ENCODE measurements around the gene FARP1. TPM values are rescaled to one million over a fixed set of nuclear protein-coding genes. Genes with fewer than 3 reads are reported as not detected.

FARP1 gene
- total RNA-seq, 1 experiment from 2014 or later = not detected

DNA sequence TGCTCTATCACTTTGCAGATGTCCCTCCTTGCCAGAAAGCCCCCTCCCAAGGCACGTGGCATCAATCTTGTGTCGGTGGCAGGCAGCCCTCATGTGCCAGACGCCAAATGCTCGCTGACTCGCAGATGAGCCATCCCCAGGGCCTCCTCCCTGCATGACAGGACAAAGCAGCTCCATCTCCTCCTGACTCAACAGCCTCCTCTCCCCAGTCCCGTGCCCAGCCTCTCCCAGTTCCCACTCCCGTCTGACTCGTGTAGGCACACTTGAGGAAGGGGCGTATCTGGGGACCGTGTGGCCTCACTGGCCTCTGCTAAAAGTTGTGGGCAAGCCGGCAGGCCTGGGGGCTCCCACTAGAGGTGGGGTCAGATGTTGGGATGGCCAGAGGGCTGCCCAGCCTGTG lies 300.4 kb downstream of the FARP1 start:
- Histone ChIP-seq H3K27me3 (ENCODE audit: low read length) (no peaks in the 10 kb centered on the region), H3K36me3 (ENCODE audit: insufficient read depth, low read length) (no peaks in the 10 kb centered on the region), H3K9me2 (replicated peaks; ENCODE audit: insufficient read depth, low read length) (no peaks in the 10 kb centered on the region), H3K4me1 (ENCODE audit: low read length) (peaks cover 41% of the 10 kb centered on the region), H4K20me1 (ENCODE audit: insufficient read depth, low read depth, low read length) (peaks cover 16% of the 10 kb centered on the region; the same call in 1 of the 2 replicates), H3K9ac (ENCODE audit: low read length) (no peak overlapping the region), H2AFZ (ENCODE audit: low read length) (no peak overlapping the region), H3K9me3 (ENCODE audit: low read length) (no peaks in the 10 kb centered on the region), H3K4me2 (ENCODE audit: low read depth, low read length, poor library complexity, severe bottlenecking) (no peak overlapping the region), H3K79me2 (ENCODE audit: low read length) (no peaks in the 10 kb centered on the region), H3K27ac (ENCODE audit: low read length) (no peak overlapping the region), H3K4me3 (ENCODE audit: low read length) (no peak overlapping the region)
- no peak for DNase-seq

DNA sequence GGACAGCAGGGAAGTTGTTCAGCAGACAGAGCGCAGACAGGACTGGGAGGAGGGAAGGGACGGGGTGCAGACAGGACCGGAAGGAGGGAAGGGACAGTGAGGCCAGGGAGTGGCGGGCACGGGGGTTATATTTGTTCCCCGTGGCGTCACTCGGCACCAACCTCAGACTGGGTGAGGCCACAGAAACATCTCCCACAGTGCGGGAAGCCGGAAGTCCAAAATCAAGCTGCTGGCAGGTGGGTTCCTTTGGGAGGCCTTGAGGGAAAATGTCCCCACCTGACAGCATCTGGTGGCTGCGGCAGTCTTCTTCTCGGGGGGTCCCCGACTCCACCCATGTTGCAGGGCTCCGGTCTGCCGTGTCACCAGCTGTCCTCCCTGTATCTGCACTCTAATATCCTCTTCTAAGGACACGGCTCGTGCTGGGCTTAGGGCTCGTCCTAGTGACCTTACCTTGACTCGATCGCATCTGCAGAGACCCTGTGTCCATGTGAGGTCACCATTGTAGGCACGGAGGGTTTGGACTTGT lies 301.0 kb downstream of the FARP1 start:
- Histone ChIP-seq H4K20me1 (ENCODE audit: insufficient read depth, low read depth, low read length) (peaks cover 16% of the 10 kb centered on the region; the same call in 1 of the 2 replicates), H3K9me2 (replicated peaks; ENCODE audit: insufficient read depth, low read length) (no peaks in the 10 kb centered on the region), H3K4me3 (ENCODE audit: low read length) (no peak overlapping the region), H3K79me2 (ENCODE audit: low read length) (no peaks in the 10 kb centered on the region), H3K4me2 (ENCODE audit: low read depth, low read length, poor library complexity, severe bottlenecking) (no peak overlapping the region), H3K4me1 (ENCODE audit: low read length) (peaks cover 36% of the 10 kb centered on the region), H3K9me3 (ENCODE audit: low read length) (no peaks in the 10 kb centered on the region), H3K27me3 (ENCODE audit: low read length) (no peaks in the 10 kb centered on the region), H3K9ac (ENCODE audit: low read length) (no peak overlapping the region), H3K36me3 (ENCODE audit: insufficient read depth, low read length) (no peaks in the 10 kb centered on the region), H2AFZ (ENCODE audit: low read length) (no peak overlapping the region), H3K27ac (ENCODE audit: low read length) (no peak overlapping the region)
- DNase-seq = no peak

DNA sequence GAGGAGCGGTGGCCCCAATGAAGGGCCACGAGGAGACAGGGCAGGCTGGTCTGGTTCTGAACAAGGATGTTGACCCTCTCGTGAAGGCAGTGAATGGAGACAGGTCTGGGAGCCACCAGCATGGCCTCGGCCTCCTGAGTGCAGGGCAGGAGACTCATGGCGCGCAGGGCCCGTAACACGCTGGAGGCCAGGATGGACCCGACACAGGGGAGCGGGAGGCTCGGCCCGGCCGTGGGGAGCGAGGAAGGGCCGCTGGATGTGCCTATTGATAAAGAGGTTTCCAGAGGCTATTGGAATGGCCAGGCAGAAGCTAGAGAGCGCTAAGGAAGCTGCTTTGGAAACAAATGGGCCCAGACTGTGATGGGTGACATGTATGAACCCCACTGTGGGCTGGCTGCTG lies 301.5 kb downstream of the FARP1 start:
- no peaks in the 10 kb centered on the region for H3K79me2 ChIP-seq (ENCODE audit: low read length)
- no peak overlapping the region for H3K27ac ChIP-seq (ENCODE audit: low read length)
- no peaks in the 10 kb centered on the region for H3K9me2 ChIP-seq (replicated peaks; ENCODE audit: insufficient read depth, low read length)
- H3K4me2 ChIP-seq (ENCODE audit: low read depth, low read length, poor library complexity, severe bottlenecking) = no peak overlapping the region
- H4K20me1 ChIP-seq (ENCODE audit: insufficient read depth, low read depth, low read length) = peaks cover 16% of the 10 kb centered on the region; the same call in 1 of the 2 replicates
- H3K4me3 ChIP-seq (ENCODE audit: low read length) = no peak overlapping the region
- no peaks in the 10 kb centered on the region for H3K9me3 ChIP-seq (ENCODE audit: low read length)
- H3K4me1 ChIP-seq (ENCODE audit: low read length) = peaks cover 31% of the 10 kb centered on the region
- H2AFZ ChIP-seq (ENCODE audit: low read length) = no peak overlapping the region
- no peak overlapping the region for H3K9ac ChIP-seq (ENCODE audit: low read length)
- H3K27me3 ChIP-seq (ENCODE audit: low read length) = no peaks in the 10 kb centered on the region
- DNase-seq = no peak
- H3K36me3 ChIP-seq (ENCODE audit: insufficient read depth, low read length) = no peaks in the 10 kb centered on the region

DNA sequence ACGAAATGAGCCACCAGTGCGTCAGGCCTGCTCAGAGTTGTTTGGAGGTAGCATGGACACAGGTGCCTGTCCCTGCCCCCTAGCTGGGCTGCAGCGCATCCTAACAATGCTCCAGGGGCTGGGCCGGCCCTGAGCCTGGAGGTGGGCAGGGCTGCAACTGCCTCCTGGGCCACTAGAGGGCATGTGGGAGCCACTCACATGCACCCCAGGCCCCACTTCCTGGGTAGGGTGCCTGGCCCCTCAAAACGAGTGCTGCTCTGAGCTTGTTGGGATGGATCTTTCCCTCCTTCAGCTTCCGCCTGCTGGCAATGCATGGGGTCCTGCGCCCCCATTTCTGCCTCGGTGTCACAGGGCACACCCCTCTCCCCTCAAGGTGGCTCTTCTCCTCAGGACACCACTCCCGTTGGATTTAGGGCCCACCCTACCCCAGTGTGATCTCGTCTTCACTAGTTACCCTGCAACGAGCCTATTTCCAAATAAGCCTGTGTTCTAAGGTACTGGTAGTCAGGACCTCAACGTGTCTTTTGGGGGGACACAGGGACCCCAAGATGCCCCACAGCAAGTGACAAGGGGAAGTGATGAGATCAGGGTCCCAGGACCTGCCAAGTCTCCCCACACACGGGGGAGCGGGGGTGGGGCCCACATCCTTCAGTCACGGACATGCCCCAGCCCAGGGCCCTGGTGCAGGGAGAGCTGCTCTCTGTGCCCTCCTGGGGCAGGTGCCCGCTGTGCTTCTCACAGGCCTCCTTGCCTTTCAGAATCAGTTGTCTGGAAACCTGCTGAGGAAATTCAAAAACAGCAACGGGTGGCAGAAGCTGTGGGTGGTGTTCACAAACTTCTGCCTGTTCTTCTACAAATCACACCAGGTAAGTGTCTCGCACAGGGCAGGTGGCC lies 302.7 kb downstream of the FARP1 start:
- no peaks in the 10 kb centered on the region for H3K27me3 ChIP-seq (ENCODE audit: low read length)
- no peaks in the 10 kb centered on the region for H3K9me2 ChIP-seq (replicated peaks; ENCODE audit: insufficient read depth, low read length)
- H4K20me1 ChIP-seq (ENCODE audit: insufficient read depth, low read depth, low read length) = peaks cover 14% of the 10 kb centered on the region; the same call in 1 of the 2 replicates
- peak overlapping the region; percentile 56 for H3K27ac ChIP-seq (ENCODE audit: low read length)
- no peaks in the 10 kb centered on the region for H3K79me2 ChIP-seq (ENCODE audit: low read length)
- H3K9ac ChIP-seq (ENCODE audit: low read length) = peak overlapping the region; percentile 46
- peak; percentile 92 for DNase-seq
- peak overlapping the region; percentile 47; the same call in 1 of the 2 replicates for H2AFZ ChIP-seq (ENCODE audit: low read length)
- H3K9me3 ChIP-seq (ENCODE audit: low read length) = no peaks in the 10 kb centered on the region
- H3K4me2 ChIP-seq (ENCODE audit: low read depth, low read length, poor library complexity, severe bottlenecking) = peak overlapping the region; percentile 28
- no peaks in the 10 kb centered on the region for H3K36me3 ChIP-seq (ENCODE audit: insufficient read depth, low read length)
- peak overlapping the region; percentile 29; the same call in 1 of the 2 replicates for H3K4me3 ChIP-seq (ENCODE audit: low read length)
- H3K4me1 ChIP-seq (ENCODE audit: low read length) = peaks cover 27% of the 10 kb centered on the region

- Histone ChIP-seq H3K9me3 (ENCODE audit: low read length) (no peaks in the 10 kb centered on the region), H4K20me1 (ENCODE audit: insufficient read depth, low read depth, low read length) (peaks cover 10% of the 10 kb centered on the region; the same call in 1 of the 2 replicates), H3K9me2 (replicated peaks; ENCODE audit: insufficient read depth, low read length) (no peaks in the 10 kb centered on the region), H3K27ac (ENCODE audit: low read length) (peak overlapping the region; percentile 56), H2AFZ (ENCODE audit: low read length) (no peak overlapping the region), H3K4me2 (ENCODE audit: low read depth, low read length, poor library complexity, severe bottlenecking) (peak overlapping the region; percentile 28), H3K36me3 (ENCODE audit: insufficient read depth, low read length) (no peaks in the 10 kb centered on the region), H3K27me3 (ENCODE audit: low read length) (no peaks in the 10 kb centered on the region), H3K9ac (ENCODE audit: low read length) (peak overlapping the region; percentile 46), H3K4me3 (ENCODE audit: low read length) (no peak overlapping the region), H3K4me1 (ENCODE audit: low read length) (peaks cover 27% of the 10 kb centered on the region), H3K79me2 (ENCODE audit: low read length) (no peaks in the 10 kb centered on the region)
- DNase-seq = no peak
These were observed 303.3 kb downstream of the FARP1 start for GRCh38 chr13:98446234-98446621.

- Histone ChIP-seq H4K20me1 (ENCODE audit: insufficient read depth, low read depth, low read length) (peaks cover 7% of the 10 kb centered on the region; the same call in 1 of the 2 replicates), H3K4me2 (ENCODE audit: low read depth, low read length, poor library complexity, severe bottlenecking) (no peak overlapping the region)
These were observed 304.2 kb downstream of the FARP1 start for GRCh38 chr13:98447130-98447529.

DNA sequence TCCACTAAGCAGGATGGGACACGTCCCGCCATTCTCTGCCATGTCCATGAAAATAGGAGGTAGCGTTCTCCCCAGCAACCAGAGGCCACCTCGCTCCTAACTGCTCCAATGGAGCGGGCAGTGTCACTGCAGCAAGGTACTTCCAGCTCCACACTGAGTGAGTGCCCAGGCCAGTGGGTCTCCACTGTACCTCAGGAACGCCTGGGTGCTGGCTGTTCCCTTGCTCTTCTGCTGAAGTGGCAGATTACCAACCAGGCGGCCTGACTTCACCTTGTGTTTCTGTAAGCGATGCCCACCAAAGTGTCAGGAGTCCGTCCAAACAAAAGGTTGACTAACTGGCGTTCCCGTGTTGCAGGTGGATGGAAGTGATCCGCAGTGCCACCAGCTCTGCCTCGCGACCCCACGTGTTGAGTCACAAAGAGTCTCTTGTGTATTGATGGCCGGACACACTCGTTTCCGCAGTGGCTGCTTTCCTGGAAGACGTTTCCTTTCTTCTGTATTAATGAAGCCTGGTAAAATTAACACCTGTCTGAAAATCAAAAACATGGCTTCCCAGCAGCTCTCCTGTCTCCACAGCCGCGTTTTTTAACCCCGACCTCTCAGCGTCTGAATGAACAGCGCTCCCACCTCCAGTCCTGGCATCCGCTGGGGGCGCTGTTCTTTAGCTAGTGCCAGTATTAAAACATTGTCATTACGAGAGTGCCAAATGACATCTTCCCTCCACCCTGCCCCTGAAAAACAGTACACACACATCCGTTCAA lies 305.2 kb downstream of the FARP1 start:
- Histone ChIP-seq H3K36me3 (ENCODE audit: insufficient read depth, low read length) (peaks cover 2% of the 10 kb centered on the region; the same call in 1 of the 2 replicates), H3K79me2 (ENCODE audit: low read length) (no peaks in the 10 kb centered on the region), H3K9me2 (replicated peaks; ENCODE audit: insufficient read depth, low read length) (no peaks in the 10 kb centered on the region), H2AFZ (ENCODE audit: low read length) (no peak overlapping the region), H4K20me1 (ENCODE audit: insufficient read depth, low read depth, low read length) (peaks cover 7% of the 10 kb centered on the region; the same call in 1 of the 2 replicates), H3K27ac (ENCODE audit: low read length) (no peak overlapping the region), H3K4me1 (ENCODE audit: low read length) (peaks cover 19% of the 10 kb centered on the region), H3K27me3 (ENCODE audit: low read length) (no peaks in the 10 kb centered on the region), H3K9ac (ENCODE audit: low read length) (no peak overlapping the region), H3K9me3 (ENCODE audit: low read length) (no peaks in the 10 kb centered on the region), H3K4me3 (ENCODE audit: low read length) (no peak overlapping the region), H3K4me2 (ENCODE audit: low read depth, low read length, poor library complexity, severe bottlenecking) (no peak overlapping the region)
- DNase-seq = peak; percentile 59

More at GRCh38 chr13:98447130-98447529, 304.2 kb downstream of the FARP1 start:
- DNase-seq = no peak
- no peak overlapping the region for H3K4me3 ChIP-seq (ENCODE audit: low read length)
- H3K27me3 ChIP-seq (ENCODE audit: low read length) = no peaks in the 10 kb centered on the region
- no peaks in the 10 kb centered on the region for H3K9me2 ChIP-seq (replicated peaks; ENCODE audit: insufficient read depth, low read length)
- no peaks in the 10 kb centered on the region for H3K79me2 ChIP-seq (ENCODE audit: low read length)
- H2AFZ ChIP-seq (ENCODE audit: low read length) = no peak overlapping the region
- H3K9me3 ChIP-seq (ENCODE audit: low read length) = no peaks in the 10 kb centered on the region
- H3K27ac ChIP-seq (ENCODE audit: low read length) = no peak overlapping the region
- no peaks in the 10 kb centered on the region; the same call in 1 of the 2 replicates for H3K36me3 ChIP-seq (ENCODE audit: insufficient read depth, low read length)
- H3K4me1 ChIP-seq (ENCODE audit: low read length) = peaks cover 27% of the 10 kb centered on the region
- H3K9ac ChIP-seq (ENCODE audit: low read length) = no peak overlapping the region

DNA sequence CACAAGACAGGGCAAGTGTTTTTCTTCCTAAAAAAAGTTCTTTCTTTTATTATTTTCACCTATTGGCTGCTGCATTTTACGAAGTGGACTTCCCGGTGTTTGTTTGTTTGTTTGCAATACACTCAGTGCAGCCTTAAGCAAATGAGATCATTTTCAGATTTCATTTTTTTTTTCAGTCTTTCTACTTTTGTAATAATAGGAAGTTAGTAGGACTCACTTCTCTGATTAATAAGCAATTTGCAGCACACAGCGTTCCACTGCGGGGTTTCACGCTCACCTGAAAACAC lies 305.7 kb downstream of the FARP1 start:
- Histone ChIP-seq H3K4me3 (ENCODE audit: low read length) (no peak overlapping the region), H3K27me3 (ENCODE audit: low read length) (no peaks in the 10 kb centered on the region), H3K79me2 (ENCODE audit: low read length) (no peaks in the 10 kb centered on the region), H2AFZ (ENCODE audit: low read length) (no peak overlapping the region), H3K4me2 (ENCODE audit: low read depth, low read length, poor library complexity, severe bottlenecking) (no peak overlapping the region), H3K9me3 (ENCODE audit: low read length) (no peaks in the 10 kb centered on the region), H3K36me3 (ENCODE audit: insufficient read depth, low read length) (peaks cover 6% of the 10 kb centered on the region; the same call in 1 of the 2 replicates), H3K27ac (ENCODE audit: low read length) (no peak overlapping the region), H3K9me2 (replicated peaks; ENCODE audit: insufficient read depth, low read length) (no peaks in the 10 kb centered on the region), H3K4me1 (ENCODE audit: low read length) (peaks cover 14% of the 10 kb centered on the region), H3K9ac (ENCODE audit: low read length) (no peak overlapping the region), H4K20me1 (ENCODE audit: insufficient read depth, low read depth, low read length) (peaks cover 7% of the 10 kb centered on the region; the same call in 1 of the 2 replicates)
- DNase-seq = no peak
